HUES6 (cell line): ENCODE data around the gene SRI.

Source experiments
- H3K27ac ChIP-seq: 2 replicates; pipeline ENCODE4 v1.7.0; 2013; ENCODE audit warnings: low read depth, mild to moderate bottlenecking, low read length, inconsistent platforms
- H3K27me3 ChIP-seq: 2 replicates; pipeline ENCODE4 v1.6.1; 2013; ENCODE audit warnings: low read length; ENCODE audit not compliant: control insufficient read depth, insufficient read depth
- H3K36me3 ChIP-seq: 2 replicates; pipeline ENCODE4 v1.6.1; 2013; ENCODE audit warnings: low read length; ENCODE audit not compliant: control insufficient read depth, insufficient read depth
- H3K4me1 ChIP-seq: 2 replicates; pipeline ENCODE4 v1.6.1; 2013; ENCODE audit warnings: low read length; ENCODE audit not compliant: control insufficient read depth, insufficient read depth
- H3K4me3 ChIP-seq: 2 replicates; pipeline ENCODE4 v1.5.1; 2013; ENCODE audit warnings: low read depth, low read length
- H3K9ac ChIP-seq: one replicate; pipeline ENCODE4 v1.6.1; 2013; ENCODE audit warnings: mild to moderate bottlenecking, low read length
- H3K9me3 ChIP-seq: 2 replicates; pipeline ENCODE4 v1.6.1; 2013; ENCODE audit warnings: low read depth, low read length; ENCODE audit not compliant: control insufficient read depth, insufficient read depth

Gene SRI

GRCh38 chr7:88254721-88255424 lies 35.0 kb upstream of the SRI start:
- Histone ChIP-seq H3K27ac (no peak overlapping the region), H3K27me3 (no peaks in the 10 kb centered on the region), H3K9ac (no peak overlapping the region), H3K4me3 (no peak overlapping the region), H3K36me3 (no peaks in the 10 kb centered on the region), H3K4me1 (no peaks in the 10 kb centered on the region), H3K9me3 (peaks cover 19% of the 10 kb centered on the region)

GRCh38 chr7:88253640-88254039 lies 33.8 kb upstream of the SRI start:
- H3K27me3 ChIP-seq: no peaks in the 10 kb centered on the region
- no peaks in the 10 kb centered on the region for H3K4me1 ChIP-seq
- H3K9ac ChIP-seq: no peak overlapping the region
- H3K4me3 ChIP-seq: no peak overlapping the region
- H3K27ac ChIP-seq: no peak overlapping the region
- no peaks in the 10 kb centered on the region for H3K36me3 ChIP-seq
- peaks cover 19% of the 10 kb centered on the region for H3K9me3 ChIP-seq

GRCh38 chr7:88244258-88244657 lies 24.4 kb upstream of the SRI start:
- H3K36me3 ChIP-seq: no peaks in the 10 kb centered on the region
- H3K27ac ChIP-seq: no peak overlapping the region
- H3K4me3 ChIP-seq: no peak overlapping the region
- H3K4me1 ChIP-seq: 0 out of 2 replicates have a peak, but pooled peaks cover 3% of the 10 kb centered on the region
- H3K9me3 ChIP-seq: no peaks in the 10 kb centered on the region
- H3K9ac ChIP-seq: no peak overlapping the region
- no peaks in the 10 kb centered on the region for H3K27me3 ChIP-seq

GRCh38 chr7:88243345-88243909 lies 23.6 kb upstream of the SRI start:
- no peak overlapping the region for H3K4me3 ChIP-seq
- no peaks in the 10 kb centered on the region for H3K36me3 ChIP-seq
- H3K27me3 ChIP-seq: no peaks in the 10 kb centered on the region
- H3K9ac ChIP-seq: no peak overlapping the region
- H3K9me3 ChIP-seq: no peaks in the 10 kb centered on the region
- H3K4me1 ChIP-seq: 0 out of 2 replicates have a peak, but pooled peaks cover 3% of the 10 kb centered on the region
- H3K27ac ChIP-seq: no peak overlapping the region

GRCh38 chr7:88239852-88240251 lies 20.0 kb upstream of the SRI start:
- H3K9me3 ChIP-seq: no peaks in the 10 kb centered on the region
- H3K4me1 ChIP-seq: 0 out of 2 replicates have a peak, but pooled peaks cover 3% of the 10 kb centered on the region
- H3K4me3 ChIP-seq: no peak overlapping the region
- no peaks in the 10 kb centered on the region for H3K36me3 ChIP-seq
- H3K27me3 ChIP-seq: no peaks in the 10 kb centered on the region
- H3K9ac ChIP-seq: no peak overlapping the region
- no peak overlapping the region for H3K27ac ChIP-seq

GRCh38 chr7:88233828-88234227 lies 14.0 kb upstream of the SRI start:
- no peaks in the 10 kb centered on the region for H3K9me3 ChIP-seq
- H3K4me3 ChIP-seq: no peak overlapping the region
- no peaks in the 10 kb centered on the region for H3K36me3 ChIP-seq
- no peak overlapping the region for H3K27ac ChIP-seq
- no peak overlapping the region for H3K9ac ChIP-seq
- H3K27me3 ChIP-seq: no peaks in the 10 kb centered on the region
- H3K4me1 ChIP-seq: no peaks in the 10 kb centered on the region

GRCh38 chr7:88230646-88231045 lies 10.8 kb upstream of the SRI start:
- Histone ChIP-seq H3K27me3 (no peaks in the 10 kb centered on the region), H3K36me3 (no peaks in the 10 kb centered on the region), H3K27ac (no peak overlapping the region), H3K4me3 (no peak overlapping the region), H3K9me3 (no peaks in the 10 kb centered on the region), H3K9ac (no peak overlapping the region), H3K4me1 (no peaks in the 10 kb centered on the region)

- H3K36me3 ChIP-seq: no peaks in the 10 kb centered on the region
- H3K4me3 ChIP-seq: no peak overlapping the region
- no peak overlapping the region for H3K27ac ChIP-seq
- H3K9ac ChIP-seq: no peak overlapping the region
- H3K4me1 ChIP-seq: no peaks in the 10 kb centered on the region
- H3K27me3 ChIP-seq: no peaks in the 10 kb centered on the region
- H3K9me3 ChIP-seq: no peaks in the 10 kb centered on the region
Observed at GRCh38 chr7:88229302-88229995, 9.6 kb upstream of the SRI start.

- no peak overlapping the region for H3K27ac ChIP-seq
- no peak overlapping the region for H3K4me3 ChIP-seq
- H3K9ac ChIP-seq: no peak overlapping the region
- H3K27me3 ChIP-seq: no peaks in the 10 kb centered on the region
- H3K9me3 ChIP-seq: no peaks in the 10 kb centered on the region
- H3K36me3 ChIP-seq: no peaks in the 10 kb centered on the region
- H3K4me1 ChIP-seq: no peaks in the 10 kb centered on the region
Observed at GRCh38 chr7:88226886-88227516, 7.2 kb upstream of the SRI start.

GRCh38 chr7:88226201-88226600 lies 6.4 kb upstream of the SRI start:
- H3K4me1 ChIP-seq: peaks cover 1% of the 10 kb centered on the region; the same call in 1 of the 2 replicates
- no peaks in the 10 kb centered on the region for H3K36me3 ChIP-seq
- no peak overlapping the region for H3K27ac ChIP-seq
- H3K9me3 ChIP-seq: no peaks in the 10 kb centered on the region
- H3K9ac ChIP-seq: no peak overlapping the region
- no peak overlapping the region for H3K4me3 ChIP-seq
- no peaks in the 10 kb centered on the region for H3K27me3 ChIP-seq
